GM19328 (cell line): ENCODE measurements around the gene CCDC88B.

Experiments
- ATAC-seq: cut with Tn5 transposase; IDR thresholded peaks from one replicate; pipeline ENCODE4 v1.9.1; 2021; ENCODE audit warnings: mild to moderate bottlenecking, moderate library complexity; ENCODE audit not compliant: unreplicated experiment

CCDC88B gene

DNA sequence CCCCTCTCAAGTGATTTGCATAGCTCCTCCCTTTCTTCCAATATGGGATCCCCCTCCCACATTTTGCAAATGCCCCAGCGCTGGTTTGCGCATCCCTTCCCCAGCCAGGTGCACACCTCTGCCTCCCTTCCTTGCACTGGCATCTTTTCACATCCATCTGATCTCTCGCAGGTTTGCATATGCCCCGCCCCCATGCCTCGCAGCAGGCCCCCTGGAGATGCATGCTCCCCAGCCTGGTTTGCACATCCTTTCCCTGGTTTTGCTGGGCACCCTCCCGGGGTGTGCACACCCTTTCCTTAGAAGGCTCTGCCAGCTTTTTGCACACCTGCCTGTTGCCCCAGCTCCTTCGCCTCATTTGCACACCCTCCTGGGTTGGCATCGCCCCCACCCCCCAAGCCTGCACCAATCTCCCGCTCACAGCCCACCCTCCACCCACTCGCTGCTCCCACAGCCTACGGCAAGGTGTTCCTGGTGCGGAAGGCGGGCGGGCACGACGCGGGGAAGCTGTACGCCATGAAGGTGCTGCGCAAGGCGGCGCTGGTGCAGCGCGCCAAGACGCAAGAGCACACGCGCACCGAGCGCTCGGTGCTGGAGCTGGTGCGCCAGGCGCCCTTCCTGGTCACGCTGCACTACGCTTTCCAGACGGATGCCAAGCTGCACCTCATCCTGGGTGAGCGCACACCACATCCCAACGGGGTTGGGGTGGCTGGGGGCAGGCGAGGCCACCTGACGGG lies 19.9 kb downstream of the CCDC88B start:
- no peak for ATAC-seq

DNA sequence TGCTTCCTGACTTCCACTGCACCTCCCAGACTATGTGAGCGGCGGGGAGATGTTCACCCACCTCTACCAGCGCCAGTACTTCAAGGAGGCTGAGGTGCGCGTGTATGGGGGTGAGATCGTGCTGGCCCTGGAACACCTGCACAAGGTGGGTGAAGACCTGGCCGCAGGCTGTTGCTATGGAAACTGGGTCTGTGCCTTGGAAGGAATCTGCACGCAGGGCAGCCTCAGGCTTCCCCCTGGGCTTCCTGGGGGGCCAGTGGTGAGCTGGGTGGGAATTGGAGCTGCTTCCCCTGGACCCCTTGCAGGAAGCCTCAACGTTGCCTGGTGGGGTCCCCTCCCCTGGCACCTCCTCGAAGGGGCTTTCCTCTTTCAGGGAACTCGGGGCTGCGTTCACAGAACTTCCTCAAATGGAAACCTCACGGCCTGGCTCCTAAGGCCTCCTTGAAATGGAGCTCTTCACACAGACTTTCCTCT lies 20.5 kb downstream of the CCDC88B start:
- no peak for ATAC-seq

DNA sequence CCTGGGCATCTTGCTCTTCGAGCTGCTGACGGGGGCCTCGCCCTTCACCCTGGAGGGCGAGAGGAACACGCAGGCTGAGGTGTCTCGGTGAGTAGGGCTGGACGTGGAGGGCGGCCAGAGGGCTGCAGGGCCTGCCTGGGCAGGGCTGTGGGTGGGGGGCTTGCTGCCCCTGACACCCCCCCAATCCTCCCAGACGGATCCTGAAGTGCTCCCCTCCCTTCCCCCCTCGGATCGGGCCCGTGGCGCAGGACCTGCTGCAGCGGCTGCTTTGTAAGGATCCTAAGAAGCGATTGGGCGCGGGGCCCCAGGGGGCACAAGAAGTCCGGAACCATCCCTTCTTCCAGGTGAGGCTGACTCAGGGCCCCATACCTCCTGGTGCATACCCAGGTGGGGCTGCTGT lies 21.7 kb downstream of the CCDC88B start:
- ATAC-seq: no peak

DNA sequence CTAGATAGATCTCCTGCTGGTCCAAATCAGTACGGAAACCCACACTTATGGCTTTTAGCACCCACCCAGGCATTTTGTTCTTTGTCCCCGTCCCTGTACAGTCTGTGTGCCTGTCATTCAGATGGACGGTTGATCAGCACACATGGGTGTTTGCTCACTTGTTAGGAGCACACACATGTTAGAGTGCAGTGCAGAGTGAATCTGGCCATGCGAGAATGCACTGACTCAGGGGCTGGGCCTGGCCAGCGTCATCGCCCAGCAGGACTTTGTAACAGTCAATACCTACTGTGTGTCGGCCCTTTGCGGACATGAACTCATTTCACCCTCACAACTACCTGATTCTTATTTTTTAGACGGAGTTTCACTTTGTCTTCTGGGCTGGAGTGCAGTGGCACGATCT lies 22.3 kb downstream of the CCDC88B start:
- no peak for ATAC-seq

DNA sequence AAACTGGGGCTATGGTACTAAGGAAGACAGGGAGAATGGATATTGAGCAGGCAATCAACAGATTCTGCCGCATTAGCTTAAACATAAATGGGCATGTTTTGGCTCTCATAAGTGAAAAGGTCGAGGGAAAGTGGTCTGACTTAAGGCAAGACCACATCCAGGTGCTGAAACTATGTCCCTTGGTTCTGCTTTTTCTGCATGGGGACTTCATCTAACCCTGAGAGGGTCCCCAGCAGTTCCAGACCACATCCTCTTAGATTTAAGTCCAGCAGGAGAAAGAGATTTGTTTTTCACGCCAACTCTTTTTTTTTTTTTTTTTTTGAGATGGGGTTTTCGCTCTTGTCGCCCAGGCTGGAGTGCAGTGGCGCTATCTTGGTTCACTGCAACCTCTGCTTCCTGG lies 24.4 kb downstream of the CCDC88B start:
- ATAC-seq: no peak

- no peak for ATAC-seq
Measured at GRCh38 chr11:64364911-64365310, 24.9 kb downstream of the CCDC88B start.

DNA sequence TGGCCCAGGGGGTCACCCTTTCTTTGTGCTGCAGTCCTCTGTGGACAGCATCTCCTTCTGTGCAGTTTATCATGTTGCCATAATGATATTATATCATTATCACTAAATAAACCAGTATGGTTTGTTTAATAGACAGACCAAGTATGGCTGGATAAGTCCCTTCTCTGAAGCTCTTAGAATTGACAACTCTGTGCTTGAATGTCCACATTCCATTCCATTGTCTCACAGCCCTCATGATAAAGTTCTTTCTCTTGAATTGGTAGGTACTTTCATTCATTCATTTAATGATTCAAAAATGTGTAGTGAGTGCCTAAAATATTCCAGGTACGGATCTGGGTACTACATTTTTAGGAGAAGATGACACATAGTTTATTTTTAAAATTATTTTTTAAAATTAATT lies 26.7 kb downstream of the CCDC88B start:
- no peak for ATAC-seq

GRCh38 chr11:64367931-64368672 lies 28.1 kb downstream of the CCDC88B start:
- no peak for ATAC-seq

- no peak for ATAC-seq
Measured at GRCh38 chr11:64368673-64369074, 28.7 kb downstream of the CCDC88B start.

- no peak for ATAC-seq
Measured at GRCh38 chr11:64369440-64370421, 29.7 kb downstream of the CCDC88B start.

GRCh38 chr11:64371201-64371600 lies 31.2 kb downstream of the CCDC88B start:
- ATAC-seq: no peak

- no peak for ATAC-seq
Measured at GRCh38 chr11:64372021-64372420, 32.0 kb downstream of the CCDC88B start.

- ATAC-seq: no peak
Measured at GRCh38 chr11:64372802-64373597, 33.0 kb downstream of the CCDC88B start.

DNA sequence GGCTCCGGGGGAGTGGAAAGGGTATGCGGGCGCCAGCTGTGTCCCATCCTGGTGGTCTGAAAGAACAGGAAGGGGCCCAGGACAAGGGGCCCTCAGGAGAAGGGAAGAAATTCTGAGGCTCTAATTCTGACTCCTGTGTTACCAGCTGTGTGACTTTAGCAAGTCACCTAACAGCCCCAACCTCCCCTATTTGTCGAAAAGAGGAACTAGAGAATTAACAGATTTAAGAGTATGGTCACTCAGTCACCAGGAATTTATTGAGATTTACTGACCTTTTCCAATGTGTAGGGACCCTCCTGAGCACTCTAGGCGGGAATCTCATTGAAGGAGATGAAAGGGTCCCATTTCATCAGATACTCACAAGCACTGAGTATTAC lies 33.6 kb downstream of the CCDC88B start:
- no peak for ATAC-seq

DNA sequence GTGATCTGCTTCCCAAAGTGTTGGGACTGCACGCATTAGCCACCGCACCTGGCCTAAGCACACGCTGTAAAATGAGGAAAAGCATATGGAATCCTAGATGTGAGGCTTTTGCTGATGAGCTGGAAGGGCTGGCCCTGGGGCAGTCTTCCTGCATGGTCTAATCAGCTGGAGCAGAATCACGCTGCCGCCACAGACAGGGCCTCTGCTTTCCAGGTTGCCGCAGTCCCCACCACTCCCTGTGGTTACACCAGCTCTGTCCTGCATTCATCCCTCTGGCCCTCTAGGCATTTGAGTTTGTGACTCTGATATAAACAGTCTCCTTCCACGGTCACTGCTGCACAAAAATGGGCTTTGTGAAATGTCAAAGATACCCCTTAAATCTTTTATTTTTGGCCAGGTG lies 36.1 kb downstream of the CCDC88B start:
- no peak for ATAC-seq

GRCh38 chr11:64378335-64378880 lies 38.4 kb downstream of the CCDC88B start:
- ATAC-seq: no peak

DNA sequence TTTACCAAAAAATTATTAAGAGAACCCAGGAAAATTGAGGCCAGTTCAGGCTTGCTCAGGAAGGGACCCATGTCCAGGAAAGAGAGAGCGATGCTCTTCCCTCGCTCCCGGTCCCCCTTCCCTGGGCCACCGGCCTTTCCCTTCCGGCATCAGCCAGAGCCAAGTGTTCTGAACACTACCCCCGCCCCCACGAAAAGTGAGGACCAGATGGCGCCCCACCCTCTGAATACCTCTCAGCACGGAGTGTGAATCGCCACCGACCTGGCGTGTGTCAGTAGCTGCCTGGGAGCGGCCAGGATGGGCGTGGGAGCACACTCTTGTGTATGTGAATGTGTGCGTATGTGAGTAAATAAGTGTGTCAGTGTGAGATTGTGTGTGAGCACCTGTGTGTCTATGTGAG lies 39.2 kb downstream of the CCDC88B start:
- no peak for ATAC-seq

DNA sequence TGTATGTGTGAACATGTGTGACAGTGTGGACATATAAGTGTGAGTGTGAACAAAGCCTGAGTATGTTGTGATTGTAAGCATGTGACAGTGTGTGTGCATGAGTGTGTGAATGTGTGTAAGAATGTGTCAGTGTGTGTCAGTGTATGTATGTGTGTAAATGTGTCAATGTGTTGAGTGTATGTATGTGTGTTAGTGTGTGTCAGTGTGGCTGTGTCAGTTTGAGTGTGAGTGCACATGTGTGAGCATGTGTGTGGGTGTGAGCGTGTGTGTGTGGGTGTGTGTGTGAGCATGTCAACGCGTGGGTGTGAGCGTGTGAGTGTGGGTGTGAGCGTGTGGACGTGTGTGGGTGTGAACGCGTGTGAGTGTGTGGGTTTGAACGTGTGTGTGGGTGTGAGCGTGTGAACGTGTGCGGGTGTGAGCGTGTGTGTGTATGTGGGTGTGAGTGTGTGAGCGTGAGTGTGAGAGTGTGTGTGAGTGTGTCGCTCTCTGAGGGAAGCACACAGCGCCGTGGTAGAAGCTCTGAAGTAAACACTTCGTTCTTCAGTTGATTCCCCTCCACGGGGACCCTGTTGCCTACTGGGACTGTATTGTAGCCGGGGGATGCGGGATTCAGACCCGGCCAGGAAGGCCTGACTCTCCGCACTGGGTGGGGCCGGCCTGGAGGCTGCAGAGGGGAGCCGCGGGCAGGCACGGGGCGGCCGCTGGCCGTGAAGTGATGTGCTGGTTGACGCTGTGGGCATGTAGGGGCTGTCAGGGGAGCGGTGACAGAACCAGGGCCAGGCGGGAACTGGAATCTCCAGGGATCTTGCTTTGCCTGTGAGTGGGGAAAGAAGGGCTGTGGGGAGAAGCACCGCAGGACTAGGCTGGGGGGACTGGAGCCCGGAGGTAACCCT lies 40.1 kb downstream of the CCDC88B start:
- ATAC-seq: no peak

- ATAC-seq: no peak
Measured at GRCh38 chr11:64381350-64381749, 41.3 kb downstream of the CCDC88B start.
